Ovary (tissue), 3 donors: Measurements from ENCODE around the gene ARHGEF11.

Experiments
- POLR2A ChIP-seq: fragments of 450-650 bp; IDR thresholded peaks from one replicate; pipeline ENCODE4 v1.6.1; 2017; ENCODE audit warnings: antibody characterized with exemption, mild to moderate bottlenecking, moderate library complexity
- TF ChIP-seq, protein P1 (sequence below), 3 donors: fragments of 450-650 bp in 2 of 3; fragments of 200-600 bp in 1 of 3; IDR thresholded peaks; one replicate each; pipeline versions ENCODE4 v1.5.1 to v1.8.0; 2016 to 2022; ENCODE audit warnings: antibody characterized with exemption in 3 of 3, mild to moderate bottlenecking in 1 of 3
- donor health status: DM: no; HTN: no; CAD: no.

DNA sequence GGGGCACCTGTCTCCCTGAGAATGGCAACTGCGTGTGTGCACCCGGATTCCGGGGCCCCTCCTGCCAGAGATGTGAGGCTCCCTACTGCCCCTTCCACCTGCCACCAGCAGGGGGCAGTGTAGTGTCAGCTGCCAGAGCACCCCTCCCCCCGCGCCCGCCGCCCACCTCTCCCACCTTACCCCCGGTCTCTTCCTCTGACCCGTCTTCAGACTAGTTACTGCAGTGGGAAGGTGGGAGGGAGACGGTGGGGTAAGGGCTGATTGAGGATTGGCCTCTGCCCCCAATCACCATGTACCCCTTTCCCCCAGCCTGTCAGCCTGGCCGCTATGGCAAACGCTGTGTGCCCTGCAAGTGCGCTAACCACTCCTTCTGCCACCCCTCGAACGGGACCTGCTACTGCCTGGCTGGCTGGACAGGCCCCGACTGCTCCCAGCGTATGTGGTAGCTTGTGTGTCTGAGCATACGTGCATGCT lies 135.2 kb downstream of the ARHGEF11 start:
- TF ChIP-seq, protein P1, sequence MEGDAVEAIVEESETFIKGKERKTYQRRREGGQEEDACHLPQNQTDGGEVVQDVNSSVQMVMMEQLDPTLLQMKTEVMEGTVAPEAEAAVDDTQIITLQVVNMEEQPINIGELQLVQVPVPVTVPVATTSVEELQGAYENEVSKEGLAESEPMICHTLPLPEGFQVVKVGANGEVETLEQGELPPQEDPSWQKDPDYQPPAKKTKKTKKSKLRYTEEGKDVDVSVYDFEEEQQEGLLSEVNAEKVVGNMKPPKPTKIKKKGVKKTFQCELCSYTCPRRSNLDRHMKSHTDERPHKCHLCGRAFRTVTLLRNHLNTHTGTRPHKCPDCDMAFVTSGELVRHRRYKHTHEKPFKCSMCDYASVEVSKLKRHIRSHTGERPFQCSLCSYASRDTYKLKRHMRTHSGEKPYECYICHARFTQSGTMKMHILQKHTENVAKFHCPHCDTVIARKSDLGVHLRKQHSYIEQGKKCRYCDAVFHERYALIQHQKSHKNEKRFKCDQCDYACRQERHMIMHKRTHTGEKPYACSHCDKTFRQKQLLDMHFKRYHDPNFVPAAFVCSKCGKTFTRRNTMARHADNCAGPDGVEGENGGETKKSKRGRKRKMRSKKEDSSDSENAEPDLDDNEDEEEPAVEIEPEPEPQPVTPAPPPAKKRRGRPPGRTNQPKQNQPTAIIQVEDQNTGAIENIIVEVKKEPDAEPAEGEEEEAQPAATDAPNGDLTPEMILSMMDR (IDR thresholded peaks at IDR 0.05): peak; percentile 31 to 35 (median 34)
- TF ChIP-seq POLR2A: no peak
